ENCODE results near the gene SGMS1.

DNA sequence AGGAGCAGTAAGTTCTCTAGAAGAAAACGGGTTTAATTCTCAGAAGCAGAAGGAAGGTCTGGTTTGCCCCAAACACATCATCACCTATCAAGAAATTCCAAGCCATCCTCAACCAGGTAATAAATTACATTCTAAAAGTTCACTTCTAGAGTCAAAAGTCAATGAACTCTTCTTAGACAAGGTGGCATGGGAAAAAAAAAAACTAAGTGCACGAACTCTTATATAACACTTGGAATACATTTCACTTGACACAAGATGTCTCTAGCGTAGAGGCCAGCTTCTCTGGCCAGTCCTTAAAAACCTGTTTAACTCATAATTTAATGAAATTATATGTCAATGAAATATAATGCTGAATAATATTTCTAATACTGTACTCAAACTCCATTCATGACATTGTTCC is 200.3 kb downstream of the SGMS1 start:
- TF ChIP-seq POLR2A (IDR thresholded peaks at IDR 0.05) (no peak), POLR2AphosphoS5 (IDR thresholded peaks at IDR 0.05) (no peak)
- TF ChIP-seq, protein P1, sequence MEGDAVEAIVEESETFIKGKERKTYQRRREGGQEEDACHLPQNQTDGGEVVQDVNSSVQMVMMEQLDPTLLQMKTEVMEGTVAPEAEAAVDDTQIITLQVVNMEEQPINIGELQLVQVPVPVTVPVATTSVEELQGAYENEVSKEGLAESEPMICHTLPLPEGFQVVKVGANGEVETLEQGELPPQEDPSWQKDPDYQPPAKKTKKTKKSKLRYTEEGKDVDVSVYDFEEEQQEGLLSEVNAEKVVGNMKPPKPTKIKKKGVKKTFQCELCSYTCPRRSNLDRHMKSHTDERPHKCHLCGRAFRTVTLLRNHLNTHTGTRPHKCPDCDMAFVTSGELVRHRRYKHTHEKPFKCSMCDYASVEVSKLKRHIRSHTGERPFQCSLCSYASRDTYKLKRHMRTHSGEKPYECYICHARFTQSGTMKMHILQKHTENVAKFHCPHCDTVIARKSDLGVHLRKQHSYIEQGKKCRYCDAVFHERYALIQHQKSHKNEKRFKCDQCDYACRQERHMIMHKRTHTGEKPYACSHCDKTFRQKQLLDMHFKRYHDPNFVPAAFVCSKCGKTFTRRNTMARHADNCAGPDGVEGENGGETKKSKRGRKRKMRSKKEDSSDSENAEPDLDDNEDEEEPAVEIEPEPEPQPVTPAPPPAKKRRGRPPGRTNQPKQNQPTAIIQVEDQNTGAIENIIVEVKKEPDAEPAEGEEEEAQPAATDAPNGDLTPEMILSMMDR (IDR thresholded peaks at IDR 0.05): no peak

Measured in transverse colon (tissue), 4 donors.